Ascending aorta (tissue), 2 donors: Measurements from ENCODE around the gene C14orf119. TPM values are rescaled to one million over a fixed set of nuclear protein-coding genes. Genes with fewer than 3 reads are reported as not detected.
A peak's percentile ranks its signal among the peaks of the same experiment; 100 is the strongest.

Source experiments
- DNase-seq, 2 donors: peaks; one replicate each; pipeline ENCODE4 v3.0.0-alpha.2; 2019; ENCODE audit warnings: low spot score in 2 of 2
- H3K27ac ChIP-seq, 2 donors: fragments of 200-600 bp; sonication (generic); one replicate each; pipeline ENCODE4 v1.5.1; 2016 to 2017; ENCODE audit warnings: mild to moderate bottlenecking in 1 of 2
- H3K27me3 ChIP-seq: fragments of 200-600 bp; sonication (generic); one replicate; pipeline ENCODE4 v1.5.1; 2017
- H3K36me3 ChIP-seq, 2 donors: fragments of 200-600 bp; sonication (generic); one replicate each; pipeline ENCODE4 v1.5.1; 2016
- H3K4me1 ChIP-seq, 2 donors: fragments of 200-600 bp; sonication (generic); one replicate each; pipeline ENCODE4 v1.5.1; 2016 to 2017; ENCODE audit warnings: mild to moderate bottlenecking in 1 of 2
- H3K4me3 ChIP-seq, 2 donors: fragments of 200-600 bp; sonication (generic); one replicate each; pipeline ENCODE4 v1.5.1; 2016 to 2017; ENCODE audit warnings: mild to moderate bottlenecking in 1 of 2
- H3K9me3 ChIP-seq, 2 donors: fragments of 200-600 bp; sonication (generic); one replicate each; pipeline ENCODE4 v1.5.1; 2016
- intact Hi-C: fragments of 100-400 bp; cut with DNase I; formaldehyde crosslinking; loops from one replicate; pipeline ENCODE4 v1.15.1; 2023
- total RNA-seq: library from RNA; depleted of rRNA; stranded (reverse); fragments of >200 nt; gene quantifications from one replicate; pipeline ENCODE4 v1.1.0, GENCODE V29; 2016
- TF ChIP-seq, protein P1 (sequence below), 3 experiments: fragments of 200-600 bp in 2 of 3; fragments of 450-650 bp in 1 of 3; sonication (generic) in 2 of 3; IDR thresholded peaks; one replicate each; pipeline ENCODE4 v1.5.1; 2016 to 2019; ENCODE audit warnings: antibody characterized with exemption in 3 of 3, mild to moderate bottlenecking in 1 of 3, moderate library complexity in 1 of 3

The C14orf119 gene
- total RNA-seq, 1 donor from 2014 or later, result 2.2 TPM

DNA sequence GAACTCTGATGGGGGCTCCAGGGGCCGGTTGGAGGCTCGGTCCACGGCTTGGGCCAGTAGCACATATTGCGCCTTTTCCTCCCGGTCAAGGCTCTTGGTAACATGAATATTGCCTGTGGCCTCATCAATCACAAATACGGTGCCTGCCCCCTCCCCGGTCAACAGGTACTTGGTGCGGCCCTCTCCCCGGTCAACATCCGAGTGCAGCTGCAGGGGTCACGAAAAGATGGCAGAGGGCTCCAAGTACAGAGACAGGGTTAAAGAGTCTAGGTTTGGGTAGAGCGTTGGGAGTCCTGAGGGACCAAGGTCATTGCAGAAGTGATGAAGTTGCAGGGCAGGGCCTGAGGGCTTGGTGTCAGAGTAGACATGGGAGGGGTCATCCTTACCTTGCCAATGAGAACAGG lies 40.2 kb upstream of the C14orf119 start:
- intact Hi-C loops, result loop anchor here (5.0 to 10.0 kb wide), 2 partner anchors 123 to 500 kb away; no protein-coding TSS in a partner anchor
- peaks cover 14 to 17% of the 10 kb centered on the region in 2 donors for H3K36me3 ChIP-seq
- H3K27me3 ChIP-seq, result no peaks in the 10 kb centered on the region
- no peaks in the 10 kb centered on the region for H3K9me3 ChIP-seq
- no peak for DNase-seq
- peaks cover 3 to 18% of the 10 kb centered on the region in 2 donors for H3K4me1 ChIP-seq
- TF ChIP-seq, protein P1, sequence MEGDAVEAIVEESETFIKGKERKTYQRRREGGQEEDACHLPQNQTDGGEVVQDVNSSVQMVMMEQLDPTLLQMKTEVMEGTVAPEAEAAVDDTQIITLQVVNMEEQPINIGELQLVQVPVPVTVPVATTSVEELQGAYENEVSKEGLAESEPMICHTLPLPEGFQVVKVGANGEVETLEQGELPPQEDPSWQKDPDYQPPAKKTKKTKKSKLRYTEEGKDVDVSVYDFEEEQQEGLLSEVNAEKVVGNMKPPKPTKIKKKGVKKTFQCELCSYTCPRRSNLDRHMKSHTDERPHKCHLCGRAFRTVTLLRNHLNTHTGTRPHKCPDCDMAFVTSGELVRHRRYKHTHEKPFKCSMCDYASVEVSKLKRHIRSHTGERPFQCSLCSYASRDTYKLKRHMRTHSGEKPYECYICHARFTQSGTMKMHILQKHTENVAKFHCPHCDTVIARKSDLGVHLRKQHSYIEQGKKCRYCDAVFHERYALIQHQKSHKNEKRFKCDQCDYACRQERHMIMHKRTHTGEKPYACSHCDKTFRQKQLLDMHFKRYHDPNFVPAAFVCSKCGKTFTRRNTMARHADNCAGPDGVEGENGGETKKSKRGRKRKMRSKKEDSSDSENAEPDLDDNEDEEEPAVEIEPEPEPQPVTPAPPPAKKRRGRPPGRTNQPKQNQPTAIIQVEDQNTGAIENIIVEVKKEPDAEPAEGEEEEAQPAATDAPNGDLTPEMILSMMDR (IDR thresholded peaks at IDR 0.05), result no peak
- H3K27ac ChIP-seq, result no peak overlapping the region
- no peak overlapping the region for H3K4me3 ChIP-seq

- no peak overlapping the region for H3K27ac ChIP-seq
- H3K4me3 ChIP-seq, result no peak overlapping the region
- H3K27me3 ChIP-seq, result no peaks in the 10 kb centered on the region
- no peaks in the 10 kb centered on the region for H3K9me3 ChIP-seq
- TF ChIP-seq, protein P1 (IDR thresholded peaks at IDR 0.05), result no peak
- intact Hi-C loops, result loop anchor here (5.0 to 10.0 kb wide), 2 partner anchors 123 to 501 kb away; no protein-coding TSS in a partner anchor
- H3K4me1 ChIP-seq, result peaks cover 3 to 18% of the 10 kb centered on the region in 2 donors
- peaks cover 19 to 23% of the 10 kb centered on the region in 2 donors for H3K36me3 ChIP-seq
- no peak for DNase-seq
These were observed 39.6 kb upstream of the C14orf119 start for GRCh38 chr14:23055621-23056144.

DNA sequence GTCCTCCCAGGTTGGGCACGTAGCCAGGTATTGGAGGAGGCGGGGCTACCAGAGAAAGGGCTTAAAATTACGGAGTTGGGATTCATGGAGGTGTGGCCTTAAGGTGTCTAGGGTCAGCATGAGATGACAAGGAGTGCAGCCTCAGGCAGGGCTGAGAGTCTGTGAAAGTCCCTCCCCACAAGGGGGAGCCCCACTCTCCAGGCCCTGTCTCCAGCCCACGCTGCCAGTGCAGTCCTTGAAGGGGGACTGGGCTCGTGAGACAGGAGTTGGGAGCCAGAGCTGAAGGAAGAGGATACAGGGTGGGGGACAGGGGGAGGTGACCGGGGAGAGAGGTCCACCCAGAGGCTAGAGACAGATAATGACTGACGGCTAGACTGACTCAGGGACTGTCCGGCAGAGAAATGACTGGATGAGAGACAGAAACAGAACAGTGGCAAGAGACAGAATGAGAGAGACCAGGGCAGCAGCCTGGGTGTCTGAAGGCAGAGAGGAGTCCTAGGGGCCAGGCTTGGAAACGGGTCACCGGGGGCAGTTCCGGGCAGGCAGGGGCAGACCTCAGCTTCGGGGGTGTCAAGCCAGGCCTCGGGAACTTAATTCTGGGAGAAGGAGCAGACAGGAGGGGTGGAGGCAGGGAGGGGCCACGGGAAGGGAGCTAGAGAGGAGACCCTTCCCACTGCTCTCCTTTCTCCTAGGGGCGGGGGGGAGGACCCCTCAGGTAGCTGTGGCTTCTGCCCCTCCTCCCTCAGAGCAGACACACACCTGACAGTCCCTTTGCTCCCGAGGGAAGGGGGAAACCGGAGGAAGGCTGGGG lies 39.0 kb upstream of the C14orf119 start:
- Histone ChIP-seq H3K27ac (no peak overlapping the region), H3K36me3 (peaks cover 26 to 29% of the 10 kb centered on the region in 2 donors), H3K9me3 (no peaks in the 10 kb centered on the region), H3K4me3 (peak overlapping the region; percentile 10 to 95), H3K27me3 (no peaks in the 10 kb centered on the region), H3K4me1 (peaks cover 3 to 18% of the 10 kb centered on the region in 2 donors)
- DNase-seq, result peak in 1 of 2 donors; percentile 78
- TF ChIP-seq, protein P1 (IDR thresholded peaks at IDR 0.05), result peak; percentile 31 to 57 (median 52)
- intact Hi-C loops, result loop anchor here (5.0 to 10.0 kb wide), 2 partner anchors 124 to 502 kb away; no protein-coding TSS in a partner anchor

DNA sequence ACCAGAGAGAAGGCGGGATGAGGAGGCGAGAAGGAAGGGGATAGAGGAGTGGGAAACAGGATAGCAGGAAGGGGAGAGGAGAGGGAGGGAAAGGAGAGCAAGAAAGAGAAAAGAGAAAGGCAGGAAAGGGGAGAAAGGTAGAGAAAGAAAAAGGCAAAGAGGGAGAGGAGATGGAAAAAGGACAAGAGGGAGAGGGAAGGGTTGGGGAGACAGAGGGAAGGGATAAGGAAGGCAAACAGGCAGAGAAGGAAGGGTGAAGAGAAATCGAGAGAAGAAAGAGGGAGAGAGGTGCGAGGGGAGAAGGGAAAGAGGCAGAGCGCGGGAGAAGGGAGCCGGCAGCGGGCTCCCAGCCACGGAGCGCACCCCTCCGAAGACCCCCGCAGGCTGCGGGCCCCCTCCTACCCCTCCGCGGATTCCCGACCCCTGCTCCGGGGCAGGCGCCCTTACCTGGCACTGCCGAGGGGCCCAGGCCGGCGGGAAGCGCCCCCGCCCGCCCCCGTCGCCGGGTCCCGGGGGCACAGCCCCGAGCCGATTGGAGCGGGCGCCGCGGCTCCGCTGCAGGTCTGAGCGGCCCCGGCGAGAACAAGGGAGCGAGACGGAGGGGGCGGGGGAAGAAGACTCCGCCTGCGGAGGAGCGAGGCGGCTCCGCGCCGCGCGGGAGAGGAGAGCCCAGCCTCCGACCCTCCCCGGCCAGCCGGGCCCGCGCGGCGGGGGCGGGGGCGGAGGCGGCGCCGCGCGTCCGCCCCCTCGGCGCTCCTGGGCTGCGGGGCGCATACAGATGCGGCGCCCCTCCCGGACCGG lies 38.1 kb upstream of the C14orf119 start, which contains the start of gene CDH24:
Gene CDH24, minus strand, starts transcription at position 565 of the 801 bp plus-strand sequence. CDS start 1,787 bp downstream, outside the sequence.
- peak within 1 kb of the TSS in 1 of 2 donors; percentile 73 for H3K27ac ChIP-seq
- H3K4me3 ChIP-seq, result peak within 1 kb of the TSS; percentile 60 to 95
- no peaks in the 10 kb centered on the region for H3K27me3 ChIP-seq
- TF ChIP-seq, protein P1 (IDR thresholded peaks at IDR 0.05), result no peak
- H3K9me3 ChIP-seq, result no peaks in the 10 kb centered on the region
- intact Hi-C loops, result loop anchor here (5.0 to 10.0 kb wide), 2 partner anchors 125 to 502 kb away; no protein-coding TSS in a partner anchor
- peaks cover 3 to 21% of the 10 kb centered on the region in 2 donors for H3K4me1 ChIP-seq
- DNase-seq, result peak in 1 of 2 donors; percentile 83
- peaks cover 31 to 35% of the 10 kb centered on the region in 2 donors for H3K36me3 ChIP-seq
